GM12874 (cell line): ENCODE results near the gene PRKCA.

Source experiments
- TF ChIP-seq, protein P1 (sequence below): IDR thresholded peaks from 2 replicates; pipeline ENCODE4 v1.5.1; 2011; ENCODE audit warnings: low read depth, mild to moderate bottlenecking, control low read depth, low read length, moderate library complexity; ENCODE audit not compliant: insufficient read depth

The PRKCA gene

DNA sequence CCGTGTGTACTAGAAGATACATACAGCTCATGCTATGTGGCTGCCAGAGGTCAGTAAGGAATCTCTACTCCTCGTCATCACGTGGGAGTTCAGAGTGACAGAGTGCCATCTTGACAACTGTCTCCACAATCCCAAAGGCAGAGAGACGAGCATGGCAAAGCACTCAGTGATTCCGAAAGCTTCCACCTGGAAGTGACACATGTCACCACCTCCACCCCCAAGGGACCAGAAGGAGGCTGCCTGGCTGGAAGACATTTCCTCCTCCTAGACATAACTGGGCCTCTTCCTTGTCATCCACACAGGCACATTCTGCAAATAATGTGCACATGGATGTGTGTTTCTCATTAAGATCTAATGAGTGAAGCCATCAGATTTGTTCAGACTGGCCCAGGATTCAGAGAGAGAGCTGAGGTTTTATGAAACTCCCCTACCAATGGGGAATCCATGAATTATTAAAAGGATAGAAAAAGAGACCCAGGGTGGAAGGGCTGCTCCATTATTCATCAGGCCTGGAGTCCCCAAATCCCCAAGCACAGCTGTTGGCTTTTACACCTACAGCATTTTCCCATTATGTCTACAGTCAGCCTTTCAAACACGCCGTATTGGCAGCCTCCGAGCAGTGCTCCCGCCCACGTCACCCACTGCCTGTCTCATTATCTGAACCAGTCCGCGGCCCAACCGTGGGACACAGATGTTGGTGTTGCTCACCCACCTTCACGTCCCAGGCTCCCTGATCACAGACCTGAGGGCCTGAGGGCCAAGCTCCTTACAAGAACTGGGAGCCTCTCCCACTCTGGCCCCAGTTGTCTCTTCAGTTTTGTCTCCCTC, 529.2 kb downstream of the PRKCA start:
- TF ChIP-seq, protein P1, sequence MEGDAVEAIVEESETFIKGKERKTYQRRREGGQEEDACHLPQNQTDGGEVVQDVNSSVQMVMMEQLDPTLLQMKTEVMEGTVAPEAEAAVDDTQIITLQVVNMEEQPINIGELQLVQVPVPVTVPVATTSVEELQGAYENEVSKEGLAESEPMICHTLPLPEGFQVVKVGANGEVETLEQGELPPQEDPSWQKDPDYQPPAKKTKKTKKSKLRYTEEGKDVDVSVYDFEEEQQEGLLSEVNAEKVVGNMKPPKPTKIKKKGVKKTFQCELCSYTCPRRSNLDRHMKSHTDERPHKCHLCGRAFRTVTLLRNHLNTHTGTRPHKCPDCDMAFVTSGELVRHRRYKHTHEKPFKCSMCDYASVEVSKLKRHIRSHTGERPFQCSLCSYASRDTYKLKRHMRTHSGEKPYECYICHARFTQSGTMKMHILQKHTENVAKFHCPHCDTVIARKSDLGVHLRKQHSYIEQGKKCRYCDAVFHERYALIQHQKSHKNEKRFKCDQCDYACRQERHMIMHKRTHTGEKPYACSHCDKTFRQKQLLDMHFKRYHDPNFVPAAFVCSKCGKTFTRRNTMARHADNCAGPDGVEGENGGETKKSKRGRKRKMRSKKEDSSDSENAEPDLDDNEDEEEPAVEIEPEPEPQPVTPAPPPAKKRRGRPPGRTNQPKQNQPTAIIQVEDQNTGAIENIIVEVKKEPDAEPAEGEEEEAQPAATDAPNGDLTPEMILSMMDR, result no peak

- TF ChIP-seq, protein P1, result no peak
These were observed 530.8 kb downstream of the PRKCA start for GRCh38 chr17:66833201-66833600.

DNA sequence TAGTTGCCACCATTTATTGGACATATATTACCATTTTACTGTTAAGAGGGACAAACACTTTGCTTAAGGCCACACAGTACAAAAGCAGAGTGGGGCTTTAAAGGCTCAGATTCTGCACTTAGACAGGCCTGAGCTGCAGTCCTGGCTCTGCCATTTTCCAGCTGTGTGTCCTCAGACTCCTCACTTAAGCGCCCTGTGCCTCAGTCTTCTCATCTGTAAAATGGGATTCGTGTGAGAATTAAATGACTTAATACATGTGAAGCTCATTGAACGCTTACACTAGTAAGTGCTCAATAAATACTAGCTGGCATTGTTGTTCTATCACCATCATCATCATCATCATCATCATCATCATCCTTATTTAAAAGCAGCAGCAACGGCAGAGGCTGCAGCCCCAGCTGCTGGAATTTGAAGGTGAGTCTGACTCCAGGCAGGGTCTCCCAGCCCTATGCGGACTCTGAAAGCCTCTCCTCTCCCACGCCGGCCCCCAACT, 532.1 kb downstream of the PRKCA start:
- TF ChIP-seq, protein P1, result no peak

- TF ChIP-seq, protein P1, result no peak
These were observed 532.6 kb downstream of the PRKCA start, which contains the start of gene CACNG5 for GRCh38 chr17:66834919-66835454. TSS of gene CACNG5 (plus strand) at chr17:66835117. CDS start at chr17:66877333, 42,216 bp downstream.

GRCh38 chr17:66835476-66835875, 533.1 kb downstream of the PRKCA start:
- TF ChIP-seq, protein P1, result no peak

GRCh38 chr17:66836063-66837005, 533.9 kb downstream of the PRKCA start:
- TF ChIP-seq, protein P1, result no peak

GRCh38 chr17:66837226-66837625, 534.8 kb downstream of the PRKCA start:
- TF ChIP-seq, protein P1, result no peak
